ENCODE data around the gene PFKL. TPM values are rescaled to one million over a fixed set of nuclear protein-coding genes. Genes with fewer than 3 reads are reported as not detected.

PFKL gene
- total and polyA plus RNA-seq, 2 of the 8 experiments (the other 6 are each of a cell fraction or from before 2014, with no cell fraction given): 80.2 to 82.3 TPM

DNA sequence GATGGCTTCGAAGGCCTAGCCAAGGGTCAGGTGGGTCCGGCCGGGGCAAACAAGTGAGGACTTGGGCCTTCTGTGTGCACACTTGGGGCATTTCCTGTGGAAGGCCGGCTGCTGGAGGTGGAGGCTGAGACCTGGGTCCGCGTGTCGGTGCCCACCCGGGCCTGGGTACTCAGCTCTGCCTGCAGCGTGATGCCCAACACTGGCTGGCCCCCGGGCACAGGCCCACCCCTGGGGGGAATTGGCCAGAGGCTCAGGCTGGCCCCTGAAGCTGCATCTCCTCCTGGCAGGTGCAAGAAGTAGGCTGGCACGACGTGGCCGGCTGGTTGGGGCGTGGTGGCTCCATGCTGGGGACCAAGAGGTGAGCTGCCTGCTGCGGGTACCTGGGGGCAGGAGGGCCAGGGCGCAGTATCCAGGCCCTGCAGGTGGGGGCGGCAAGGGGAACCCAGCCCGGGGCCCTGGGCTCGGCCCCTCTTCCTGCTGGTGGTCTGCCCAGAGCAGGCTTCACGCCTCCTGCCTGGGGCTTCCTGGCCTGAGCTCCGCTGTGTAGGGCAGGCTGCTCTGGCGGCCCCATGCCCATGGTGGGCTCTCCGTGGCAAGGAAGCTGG lies 22.1 kb downstream of the PFKL start (continued):
- TF ChIP-seq GABPA (IDR thresholded peaks at IDR 0.05; ENCODE audit: borderline replicate concordance, insufficient read depth, low read length) (0 out of 2 replicates have a peak, but pooled peaks have one; percentile 6), SAP30 (IDR thresholded peaks at IDR 0.05; ENCODE audit: insufficient read depth, insufficient replicate concordance, low read length) (no peak), SP2 (IDR thresholded peaks at IDR 0.05; ENCODE audit: low read length) (no peak), SP4 (IDR thresholded peaks at IDR 0.05; ENCODE audit: low read length) (no peak), RAD21 (IDR thresholded peaks at IDR 0.05 in 1 of 2, conservative IDR thresholded peaks at IDR 0.05 in 1 of 2; ENCODE audit: low read depth in 2 of 2, low read length in 2 of 2) (no peak)

All from H1 (cell line).